IPS DF 6.9 (cell line): Measurements from ENCODE around the gene EPHB1.

Source experiments
- DNase-seq: peaks from one replicate; pipeline ENCODE4 v3.0.0-alpha.2; 2013; ENCODE audit warnings: low read depth, low spot score
- H3K27ac ChIP-seq: one replicate; pipeline ENCODE4 v1.5.1; 2013; ENCODE audit warnings: low read length, control low read depth
- H3K27me3 ChIP-seq: 2 replicates; pipeline ENCODE4 v1.6.1; 2013; ENCODE audit warnings: mild to moderate bottlenecking, low read length; ENCODE audit not compliant: control insufficient read depth, insufficient read depth
- H3K36me3 ChIP-seq: 2 replicates; pipeline ENCODE4 v1.6.1; 2013; ENCODE audit warnings: low read length; ENCODE audit not compliant: control insufficient read depth, insufficient read depth
- H3K4me1 ChIP-seq: 2 replicates; pipeline ENCODE4 v1.6.1; 2013; ENCODE audit warnings: low read length; ENCODE audit not compliant: control insufficient read depth, insufficient read depth
- H3K4me3 ChIP-seq: 2 replicates; pipeline ENCODE4 v1.5.1; 2013; ENCODE audit warnings: mild to moderate bottlenecking, low read length
- H3K9me3 ChIP-seq: 2 replicates; pipeline ENCODE4 v1.6.1; 2013; ENCODE audit warnings: low read length, inconsistent platforms; ENCODE audit not compliant: control insufficient read depth, insufficient read depth
- WGBS: extraction: QIAGEN DNeasy Blood & Tissue Kit; methylation state at CpG from one replicate; pipeline ENCODE4 v1.1.7; 2013; ENCODE audit warnings: mixed read lengths, missing lambda C conversion rate; ENCODE audit not compliant: insufficient read length, insufficient coverage; 5-methylcytosine and 5-hydroxymethylcytosine counted together

The EPHB1 gene

GRCh38 chr3:134846084-134846483 is 51.0 kb downstream of the EPHB1 start:
- no CpG with 5 or more reads among the region's 9 CpGs for WGBS
- no peak overlapping the region for H3K4me3 ChIP-seq
- H3K9me3 ChIP-seq: no peaks in the 10 kb centered on the region
- no peaks in the 10 kb centered on the region for H3K36me3 ChIP-seq
- H3K27me3 ChIP-seq: no peaks in the 10 kb centered on the region
- no peak for DNase-seq
- H3K27ac ChIP-seq: no peak overlapping the region
- H3K4me1 ChIP-seq: no peaks in the 10 kb centered on the region; the same call in 1 of the 2 replicates

- Histone ChIP-seq H3K4me1 (no peaks in the 10 kb centered on the region; the same call in 1 of the 2 replicates), H3K9me3 (no peaks in the 10 kb centered on the region), H3K27ac (no peak overlapping the region), H3K36me3 (no peaks in the 10 kb centered on the region), H3K4me3 (no peak overlapping the region), H3K27me3 (no peaks in the 10 kb centered on the region)
- no peak for DNase-seq
- no CpG with 5 or more reads among the region's 10 CpGs for WGBS
Observed at GRCh38 chr3:134846911-134847317, 51.9 kb downstream of the EPHB1 start.

GRCh38 chr3:134847349-134847748 is 52.3 kb downstream of the EPHB1 start:
- Histone ChIP-seq H3K9me3 (no peaks in the 10 kb centered on the region), H3K4me1 (no peaks in the 10 kb centered on the region; the same call in 1 of the 2 replicates), H3K36me3 (no peaks in the 10 kb centered on the region), H3K27ac (no peak overlapping the region), H3K27me3 (no peaks in the 10 kb centered on the region), H3K4me3 (no peak overlapping the region)
- no peak for DNase-seq
- no CpG with 5 or more reads among the region's 2 CpGs for WGBS

DNA sequence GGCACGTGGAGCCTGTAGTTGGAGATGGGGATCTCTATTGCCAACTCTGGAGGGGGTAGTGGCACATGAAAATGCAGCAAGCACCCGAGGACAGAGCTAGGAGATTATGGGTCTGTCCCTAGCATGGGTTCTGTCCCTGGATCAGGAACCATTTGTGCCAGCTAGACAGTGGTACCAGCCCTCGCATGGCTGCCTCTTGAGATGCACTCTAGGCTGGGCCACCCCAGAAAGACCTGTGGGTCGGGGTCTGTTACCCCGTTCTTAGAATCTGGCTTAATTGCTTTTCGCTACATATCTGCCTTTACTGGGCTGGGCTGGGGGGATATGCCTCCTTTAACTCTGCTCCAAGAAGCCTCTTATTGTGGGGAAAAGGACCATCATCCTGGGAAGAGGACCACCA is 54.5 kb downstream of the EPHB1 start:
- no peak for DNase-seq
- WGBS: no CpG with 5 or more reads among the region's 6 CpGs

GRCh38 chr3:134850761-134851160 is 55.7 kb downstream of the EPHB1 start:
- no CpG with 5 or more reads among the region's 3 CpGs for WGBS
- Histone ChIP-seq H3K4me3 (no peak overlapping the region), H3K36me3 (no peaks in the 10 kb centered on the region), H3K4me1 (no peaks in the 10 kb centered on the region; the same call in 1 of the 2 replicates), H3K9me3 (no peaks in the 10 kb centered on the region), H3K27me3 (no peaks in the 10 kb centered on the region), H3K27ac (no peak overlapping the region)
- DNase-seq: no peak

More for the DNA sequence above, 54.5 kb downstream of the EPHB1 start:
- H3K36me3 ChIP-seq: no peaks in the 10 kb centered on the region
- H3K27me3 ChIP-seq: no peaks in the 10 kb centered on the region
- no peak overlapping the region for H3K27ac ChIP-seq
- H3K9me3 ChIP-seq: no peaks in the 10 kb centered on the region
- H3K4me3 ChIP-seq: no peak overlapping the region
- H3K4me1 ChIP-seq: no peaks in the 10 kb centered on the region; the same call in 1 of the 2 replicates

DNA sequence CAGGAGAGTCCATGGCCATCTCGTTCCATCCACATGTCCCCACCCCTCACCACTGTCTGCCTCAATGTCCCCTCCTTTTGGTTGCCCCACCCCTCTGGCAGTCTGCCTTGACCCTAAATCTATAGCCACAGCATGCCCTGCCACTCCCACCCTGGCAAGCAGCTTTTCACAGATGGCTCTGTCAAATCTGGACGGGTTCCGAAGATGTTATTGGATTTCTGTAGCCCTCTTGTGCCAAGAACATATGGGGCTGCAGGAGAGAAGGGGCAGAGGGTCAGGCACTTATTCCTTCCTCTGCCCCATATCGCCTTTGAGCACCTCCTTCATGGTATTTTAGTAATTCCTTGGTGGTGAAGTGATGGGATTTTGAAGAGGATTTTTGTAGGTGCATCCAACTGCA is 57.1 kb downstream of the EPHB1 start:
- H3K36me3 ChIP-seq: no peaks in the 10 kb centered on the region
- no peaks in the 10 kb centered on the region for H3K9me3 ChIP-seq
- no peak for DNase-seq
- no peak overlapping the region for H3K4me3 ChIP-seq
- no peaks in the 10 kb centered on the region for H3K27me3 ChIP-seq
- H3K4me1 ChIP-seq: no peaks in the 10 kb centered on the region; the same call in 1 of the 2 replicates
- no peak overlapping the region for H3K27ac ChIP-seq
- no CpG with 5 or more reads among the region's 4 CpGs for WGBS

DNA sequence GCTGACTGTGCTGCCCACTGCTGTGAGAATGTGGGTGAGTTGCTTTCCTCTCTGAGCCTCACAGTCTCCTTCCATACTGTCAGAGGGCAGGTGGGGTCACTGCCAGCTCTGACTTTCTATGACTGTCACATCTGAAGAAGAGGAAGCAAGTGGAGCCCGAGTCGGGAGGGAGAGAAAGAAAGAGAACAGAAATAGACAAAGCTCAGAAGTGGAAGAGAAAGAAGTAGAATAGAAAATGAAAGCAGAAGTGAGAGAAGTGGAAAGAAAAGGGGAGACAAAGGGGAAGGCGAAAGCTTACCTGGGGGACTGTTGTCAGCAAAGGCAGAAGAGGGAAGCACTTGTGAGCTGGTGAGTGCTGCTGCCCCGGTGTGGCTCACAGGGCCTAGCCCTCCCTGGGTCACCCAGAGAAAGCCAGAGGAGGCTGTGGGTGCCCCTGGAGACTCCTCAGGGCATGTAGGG is 57.9 kb downstream of the EPHB1 start:
- Histone ChIP-seq H3K4me1 (no peaks in the 10 kb centered on the region; the same call in 1 of the 2 replicates), H3K4me3 (no peak overlapping the region), H3K9me3 (no peaks in the 10 kb centered on the region), H3K27me3 (no peaks in the 10 kb centered on the region), H3K27ac (no peak overlapping the region), H3K36me3 (no peaks in the 10 kb centered on the region)
- no CpG with 5 or more reads among the region's 4 CpGs for WGBS
- no peak for DNase-seq

- Histone ChIP-seq H3K4me3 (no peak overlapping the region), H3K27ac (no peak overlapping the region), H3K9me3 (no peaks in the 10 kb centered on the region), H3K36me3 (no peaks in the 10 kb centered on the region), H3K27me3 (no peaks in the 10 kb centered on the region), H3K4me1 (no peaks in the 10 kb centered on the region; the same call in 1 of the 2 replicates)
- no CpG with 5 or more reads among the region's 6 CpGs for WGBS
- no peak for DNase-seq
Observed at GRCh38 chr3:134854254-134854653, 59.2 kb downstream of the EPHB1 start.

GRCh38 chr3:134857356-134857755 is 62.3 kb downstream of the EPHB1 start:
- H3K36me3 ChIP-seq: no peaks in the 10 kb centered on the region
- no peak for DNase-seq
- no CpG with 5 or more reads among the region's 7 CpGs for WGBS
- H3K9me3 ChIP-seq: no peaks in the 10 kb centered on the region
- H3K27me3 ChIP-seq: no peaks in the 10 kb centered on the region
- H3K4me3 ChIP-seq: no peak overlapping the region
- no peaks in the 10 kb centered on the region; the same call in 1 of the 2 replicates for H3K4me1 ChIP-seq
- H3K27ac ChIP-seq: no peak overlapping the region

GRCh38 chr3:134857776-134858362 is 62.8 kb downstream of the EPHB1 start:
- no peak for DNase-seq
- no peak overlapping the region for H3K4me3 ChIP-seq
- H3K27me3 ChIP-seq: no peaks in the 10 kb centered on the region
- no peaks in the 10 kb centered on the region for H3K36me3 ChIP-seq
- no peaks in the 10 kb centered on the region for H3K9me3 ChIP-seq
- H3K4me1 ChIP-seq: no peaks in the 10 kb centered on the region; the same call in 1 of the 2 replicates
- no peak overlapping the region for H3K27ac ChIP-seq

GRCh38 chr3:134858441-134859035 is 63.5 kb downstream of the EPHB1 start:
- WGBS: no CpG with 5 or more reads among the region's 7 CpGs
- DNase-seq: no peak
- no peaks in the 10 kb centered on the region for H3K9me3 ChIP-seq
- no peak overlapping the region for H3K4me3 ChIP-seq
- H3K27me3 ChIP-seq: no peaks in the 10 kb centered on the region
- H3K4me1 ChIP-seq: no peaks in the 10 kb centered on the region; the same call in 1 of the 2 replicates
- no peak overlapping the region for H3K27ac ChIP-seq
- H3K36me3 ChIP-seq: no peaks in the 10 kb centered on the region
